Prostate gland (tissue), 1 donor: ENCODE results near the gene DAP.

Experiments used
- POLR2A ChIP-seq: fragments of 450-650 bp; IDR thresholded peaks from one replicate; pipeline ENCODE4 v1.6.1; 2016; ENCODE audit warnings: antibody characterized with exemption, mild to moderate bottlenecking
- POLR2AphosphoS5 ChIP-seq: sonication (generic); formaldehyde crosslinking; IDR thresholded peaks from one replicate; pipeline ENCODE4 v1.6.1; 2017; ENCODE audit warnings: antibody characterized with exemption

DNA sequence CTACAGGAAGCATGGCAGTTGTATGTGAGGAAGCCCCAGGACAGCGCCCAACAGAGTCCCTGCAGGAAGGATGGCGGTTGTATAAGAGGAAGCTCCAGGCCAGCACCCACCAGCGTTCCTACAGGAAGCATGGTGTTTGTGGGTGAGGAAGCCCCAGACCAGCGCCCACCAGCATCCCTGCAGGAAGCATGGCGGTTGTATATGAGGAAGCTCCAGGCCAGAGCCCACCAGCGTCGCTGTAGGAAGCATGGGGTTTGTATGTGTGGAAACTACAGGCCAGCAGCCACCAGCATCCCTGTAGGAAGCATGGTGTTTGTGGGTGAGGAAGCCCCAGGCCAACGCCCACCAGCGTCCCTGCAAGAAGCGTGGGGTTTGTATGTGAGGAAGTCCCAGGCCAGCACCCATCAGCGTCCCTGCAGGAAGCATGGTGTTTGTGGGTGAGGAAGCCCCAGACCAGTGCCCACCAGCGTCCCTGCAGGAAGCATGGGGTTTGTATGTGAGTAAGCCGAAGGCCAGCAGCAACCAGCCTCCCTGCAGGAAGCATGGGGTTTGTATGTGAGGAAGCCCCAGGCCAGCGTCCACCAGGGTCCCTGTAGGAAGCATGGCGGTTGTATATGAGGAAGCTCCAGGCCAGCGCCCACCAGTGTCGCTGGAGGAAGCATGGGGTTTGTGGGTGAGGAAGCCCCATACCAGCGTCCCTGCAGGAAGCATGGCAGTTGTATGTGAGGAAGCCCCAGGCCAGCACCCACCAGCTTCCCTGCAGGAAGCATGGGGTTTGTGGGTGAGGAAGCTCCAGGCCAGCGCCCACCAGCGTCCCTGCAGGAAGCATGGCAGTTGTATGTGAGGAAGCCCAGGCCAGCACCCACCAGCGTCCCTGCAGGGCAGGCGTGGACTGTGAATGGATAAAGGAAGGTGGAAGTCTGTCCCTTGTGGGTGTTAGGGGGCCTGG is 79.0 kb downstream of the DAP start:
- TF ChIP-seq POLR2A (no peak), POLR2AphosphoS5 (no peak)
